H1 (cell line): Measurements from ENCODE around the gene ADARB2. TPM values are rescaled to one million over a fixed set of nuclear protein-coding genes. Genes with fewer than 3 reads are reported as not detected.

ENCODE experiments used
- CTCF ChIA-PET: fragments of 300-600 bp; sonication (Branson Sonifier 250); formaldehyde crosslinking; loops from one replicate; lab custom pipeline; 2021; ENCODE audit not compliant: partially characterized antibody; lab: Charles Lee
- POLR2A ChIA-PET: fragments of 300-600 bp; sonication (Branson Sonifier 250); formaldehyde crosslinking; loops from one replicate; lab custom pipeline; 2021; ENCODE audit warnings: inconsistent platforms; ENCODE audit not compliant: partially characterized antibody; lab: Charles Lee
- DNase-seq, 2 experiments: peaks; one replicate each; pipeline versions ENCODE4 v3.0.0 to v3.0.0-alpha.2; 2010 to 2022; ENCODE audit warnings: low spot score in 2 of 2, low read depth in 1 of 2, mixed read lengths in 1 of 2
- FAIRE-seq: peaks from 2 replicates; lab custom pipeline; 2011; peaks lifted over from hg19 to GRCh38; lab: Jason Lieb, UNC
- H2AFZ ChIP-seq: 2 replicates; pipeline ENCODE4 v1.8.1; 2012; ENCODE audit warnings: low read length, inconsistent platforms
- H2AK5ac ChIP-seq: 2 replicates; pipeline ENCODE4 v1.6.1; 2013; ENCODE audit warnings: low read depth, low read length
- H2BK120ac ChIP-seq: replicated peaks from 2 replicates; pipeline ENCODE3; 2013; ENCODE audit warnings: low read depth, low read length, inconsistent platforms
- H2BK12ac ChIP-seq: 2 replicates; pipeline ENCODE4 v1.6.1; 2013; ENCODE audit warnings: low read depth, low read length
- H2BK15ac ChIP-seq: 2 replicates; pipeline ENCODE4 v1.6.1; 2013; ENCODE audit warnings: low read length
- H2BK20ac ChIP-seq: 2 replicates; pipeline ENCODE4 v1.6.1; 2013; ENCODE audit warnings: low read length
- H2BK5ac ChIP-seq: 2 replicates; pipeline ENCODE4 v1.6.1; 2013; ENCODE audit warnings: low read depth, low read length
- H3K14ac ChIP-seq: 2 replicates; pipeline ENCODE4 v1.6.1; 2013; ENCODE audit warnings: inconsistent platforms; ENCODE audit not compliant: insufficient read length
- H3K18ac ChIP-seq: 2 replicates; pipeline ENCODE4 v1.6.1; 2013; ENCODE audit warnings: low read length; ENCODE audit errors: extremely low read depth
- H3K23ac ChIP-seq: 2 replicates; pipeline ENCODE4 v1.6.1; 2013; ENCODE audit warnings: inconsistent platforms; ENCODE audit not compliant: insufficient read length
- H3K23me2 ChIP-seq: 2 replicates; pipeline ENCODE4 v1.6.1; 2013; ENCODE audit warnings: low read depth, low read length
- H3K27ac ChIP-seq: 2 replicates; pipeline ENCODE4 v1.6.1; 2011; ENCODE audit warnings: low read depth, low read length, inconsistent platforms
- H3K27me3 ChIP-seq, 4 experiments: replicated peaks in 1 of 4; 1 replicate in 1 of 4; 2 replicates in 3 of 4; pipeline versions ENCODE4 v1.6.1 to v1.8.1; 2011 to 2013; ENCODE audit warnings: low read length in 3 of 4, mild to moderate bottlenecking in 3 of 4, inconsistent platforms in 2 of 4, mixed read lengths in 2 of 4, moderate library complexity in 1 of 4; ENCODE audit not compliant: control insufficient read depth in 3 of 4, insufficient read depth in 3 of 4; ENCODE audit errors: extremely low read depth in 1 of 4
- H3K36me3 ChIP-seq, 4 experiments: 2 replicates each; pipeline versions ENCODE4 v1.6.1 to v1.8.1; 2011 to 2013; ENCODE audit warnings: mild to moderate bottlenecking in 4 of 4, low read length in 3 of 4, moderate library complexity in 2 of 4, control low read depth in 1 of 4, inconsistent platforms in 1 of 4; ENCODE audit not compliant: insufficient read depth in 4 of 4, control insufficient read depth in 2 of 4
- H3K4ac ChIP-seq: replicated peaks from 2 replicates; pipeline ENCODE3; 2013; ENCODE audit warnings: low read length, low read depth, mixed read lengths, inconsistent platforms; ENCODE audit not compliant: insufficient read length
- H3K4me1 ChIP-seq, 4 experiments: replicated peaks in 1 of 4; 1 replicate in 1 of 4; 2 replicates in 3 of 4; pipeline versions ENCODE4 v1.6.1 to v1.8.1; 2011 to 2013; ENCODE audit warnings: low read length in 3 of 4, inconsistent platforms in 2 of 4, mixed read lengths in 1 of 4; ENCODE audit not compliant: insufficient read depth in 4 of 4, control insufficient read depth in 3 of 4
- H3K4me2 ChIP-seq, 2 experiments: 2 replicates each; pipeline versions ENCODE4 v1.6.1 to v1.8.1; 2011 to 2013; ENCODE audit warnings: low read depth in 2 of 2, low read length in 2 of 2, control low read depth in 1 of 2, inconsistent platforms in 1 of 2, mild to moderate bottlenecking in 1 of 2; ENCODE audit not compliant: insufficient read depth in 1 of 2
- H3K4me3 ChIP-seq, 4 experiments: fragments of 200-600, 300-600 bp in 1 of 4; sonication (generic), shearing (Covaris generic), sonication (Bioruptor Twin) in 1 of 4; 2 replicates each; pipeline versions ENCODE4 v1.5.1 to v1.8.1; 2011 to 2016; ENCODE audit warnings: low read length in 4 of 4, low read depth in 3 of 4, control low read depth in 2 of 4, inconsistent platforms in 2 of 4, mild to moderate bottlenecking in 2 of 4, mixed read lengths in 1 of 4, moderate library complexity in 1 of 4; ENCODE audit not compliant: insufficient read depth in 2 of 4; ENCODE audit errors: extremely low read depth in 1 of 4
- H3K56ac ChIP-seq: replicated peaks from 2 replicates; pipeline ENCODE3; 2013; ENCODE audit warnings: low read depth, mild to moderate bottlenecking, mixed read lengths, low read length, inconsistent platforms; ENCODE audit not compliant: insufficient read length
- H3K79me1 ChIP-seq: 2 replicates; pipeline ENCODE4 v1.6.1; 2013; ENCODE audit warnings: low read depth, low read length, control low read depth
- H3K79me2 ChIP-seq, 2 experiments: 2 replicates each; pipeline versions ENCODE4 v1.6.1 to v1.8.1; 2012 to 2013; ENCODE audit warnings: low read length in 2 of 2, mild to moderate bottlenecking in 2 of 2, inconsistent platforms in 1 of 2; ENCODE audit not compliant: insufficient read depth in 2 of 2, control insufficient read depth in 1 of 2
- H3K9ac ChIP-seq, 4 experiments: replicated peaks in 1 of 4; 1 replicate in 1 of 4; 2 replicates in 3 of 4; pipeline versions ENCODE4 v1.6.1 to v1.8.1; 2011 to 2013; ENCODE audit warnings: low read depth in 3 of 4, low read length in 3 of 4, control low read depth in 2 of 4, mild to moderate bottlenecking in 2 of 4, moderate library complexity in 2 of 4, inconsistent platforms in 1 of 4; ENCODE audit errors: extremely low read depth in 1 of 4
- H3K9me3 ChIP-seq, 2 experiments: 2 replicates each; pipeline versions ENCODE4 v1.6.1 to v1.8.1; 2012 to 2013; ENCODE audit warnings: mild to moderate bottlenecking in 2 of 2, moderate library complexity in 2 of 2, control low read depth in 1 of 2, inconsistent platforms in 1 of 2, low read depth in 1 of 2, low read length in 1 of 2, mixed read lengths in 1 of 2; ENCODE audit not compliant: insufficient read depth in 2 of 2
- H4K20me1 ChIP-seq, 2 experiments: replicated peaks in 1 of 2; 2 replicates each; pipeline versions ENCODE3 to v1.8.1; 2011 to 2013; ENCODE audit warnings: inconsistent platforms in 2 of 2, low read length in 2 of 2, mild to moderate bottlenecking in 1 of 2; ENCODE audit not compliant: insufficient read depth in 2 of 2, control insufficient read depth in 1 of 2
- H4K5ac ChIP-seq: 2 replicates; pipeline ENCODE4 v1.6.1; 2013; ENCODE audit warnings: low read length, low read depth, mixed read lengths, inconsistent platforms; ENCODE audit not compliant: insufficient read length
- H4K8ac ChIP-seq: 2 replicates; pipeline ENCODE4 v1.8.0; 2013; ENCODE audit warnings: mild to moderate bottlenecking, moderate library complexity, low read length, inconsistent platforms; ENCODE audit not compliant: insufficient read depth; ENCODE audit errors: extremely low read depth
- H4K91ac ChIP-seq: replicated peaks from 2 replicates; pipeline ENCODE3; 2013; ENCODE audit warnings: low read length, mixed read lengths, inconsistent platforms; ENCODE audit not compliant: insufficient read length
- SIN3A ChIP-seq, 2 experiments: IDR thresholded peaks in 1 of 2; conservative IDR thresholded peaks in 1 of 2; 2 replicates each; pipeline ENCODE4 v1.6.1; 2011 to 2012; ENCODE audit warnings: low read length in 2 of 2, improper control_type of control experiment in 1 of 2, low read depth in 1 of 2, mild to moderate bottlenecking in 1 of 2
- TAF7 ChIP-seq: optimal IDR thresholded peaks from 2 replicates; pipeline ENCODE3; 2011; ENCODE audit warnings: low read depth, mild to moderate bottlenecking, inconsistent platforms, low read length, moderate library complexity, borderline replicate concordance
- WGBS, 2 experiments: shearing (Covaris generic) in 1 of 2; methylation state at CpG; one replicate each; pipeline versions ENCODE4 v1.1.6 to v1.1.7; 2013 to 2015; ENCODE audit warnings: low lambda C conversion rate in 2 of 2, mixed read lengths in 2 of 2, inconsistent platforms in 1 of 2, low coverage in 1 of 2, missing lambda C conversion rate in 1 of 2; ENCODE audit not compliant: insufficient replicate concordance in 2 of 2, insufficient coverage in 1 of 2, insufficient read length in 1 of 2; ENCODE audit errors: extremely low coverage in 1 of 2, missing lambda C conversion rate in 1 of 2; 5-methylcytosine and 5-hydroxymethylcytosine counted together
- polyA plus RNA-seq, 7 experiments: library from polyadenylated mRNA; depleted of rRNA in 3 of 7; stranded (reverse) in 5 of 7; unstranded in 2 of 7; fragments of >200 nt in 5 of 7; fragments of 200-250 nt in 2 of 7; gene quantifications; 1 replicate in 5 of 7; 2 replicates in 1 of 7; 4 replicates in 1 of 7; pipeline versions ENCODE4 v1.2.1 to v1.2.3, GENCODE V29; 2011 to 2013; ENCODE audit warnings: missing spikeins in 2 of 7, mixed read lengths in 2 of 7
- total RNA-seq: library from RNA; stranded (reverse); fragmentation: NEBNext Ultra II Directional; extraction: Animal tissue kit (Norgen Biotek cat#: 25700); gene quantifications from 2 replicates; pipeline ENCODE4 v1.2.1, GENCODE V29; 2021

The ADARB2 gene
- total and polyA plus RNA-seq, 2 of the 8 experiments (the other 6 are each of a cell fraction or from before 2014, with no cell fraction given) = 2.2 to 2.8 TPM

DNA sequence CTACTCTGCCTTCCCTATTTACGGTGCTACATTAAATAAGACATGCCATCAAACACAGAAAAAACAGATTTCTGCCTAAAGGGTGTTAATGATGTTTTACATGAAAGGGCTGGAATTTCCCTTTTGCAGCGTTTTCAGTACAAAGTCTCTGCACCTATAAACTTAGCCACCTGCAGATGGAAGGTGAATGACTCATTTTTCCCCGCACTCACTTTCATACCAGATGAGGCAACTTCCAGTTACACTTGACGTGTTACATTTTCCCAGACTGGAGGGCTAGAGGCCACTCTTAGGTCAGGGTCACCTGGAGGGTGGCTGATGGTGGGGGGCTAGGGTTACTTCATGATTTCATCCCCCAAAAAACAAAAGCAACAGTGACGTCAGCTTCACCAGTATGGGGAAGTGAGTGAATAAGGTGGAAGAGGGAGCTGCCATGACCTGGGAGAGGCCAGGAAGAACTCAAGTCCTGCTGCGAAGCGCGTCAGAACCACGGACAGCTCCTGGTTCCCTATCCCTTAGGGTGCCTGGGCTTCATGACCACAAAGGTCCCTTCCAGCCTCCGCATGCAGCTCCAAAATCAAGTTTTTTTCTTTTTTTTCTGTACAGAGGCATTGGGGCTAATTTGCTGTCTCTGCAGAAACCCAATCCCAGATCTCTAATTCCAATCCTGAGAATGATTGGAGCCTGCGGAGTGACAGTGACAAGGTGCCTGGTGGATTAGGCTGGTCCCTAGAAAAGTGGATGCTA is 94.0 kb downstream of the ADARB2 start:
- Histone ChIP-seq H3K4me2 (no peak overlapping the region), H2AFZ (no peak overlapping the region), H2AK5ac (no peak overlapping the region), H2BK12ac (no peak overlapping the region), H3K23ac (no peak overlapping the region), H2BK15ac (no peak overlapping the region), H3K4me3 (no peak overlapping the region), H3K56ac (no peak overlapping the region), H3K23me2 (peaks cover 3% of the 10 kb centered on the region; the same call in 1 of the 2 replicates), H3K9ac (no peak overlapping the region), H2BK5ac (no peak overlapping the region), H3K9me3 (no peaks in the 10 kb centered on the region), H2BK120ac (no peak overlapping the region), H4K20me1 (peaks cover 0 to 5% of the 10 kb centered on the region in 2 experiments), H3K79me2 (no peaks in the 10 kb centered on the region), H3K4ac (no peak overlapping the region), H3K14ac (no peak overlapping the region), H3K18ac (no peak overlapping the region), H3K27me3 (no peaks in the 10 kb centered on the region), H4K91ac (no peak overlapping the region), H3K4me1 (no peaks in the 10 kb centered on the region), H3K79me1 (no peaks in the 10 kb centered on the region), H4K8ac (no peak overlapping the region), H3K27ac (no peak overlapping the region), H2BK20ac (no peak overlapping the region), H3K36me3 (no peaks in the 10 kb centered on the region), H4K5ac (no peak overlapping the region)
- TF ChIP-seq TAF7 (no peak), SIN3A (conservative IDR thresholded peaks at IDR 0.05 in 1 of 2, IDR thresholded peaks at IDR 0.05 in 1 of 2; ENCODE audit: low read depth in 1 of 2, low read length in 2 of 2) (peak in 1 of 2 experiments; percentile 64; a peak in 1 of 4 replicates)
- ChIA-PET CTCF (interaction anchor here (1.1 to 1.3 kb wide), 2 partner anchors 14 to 36 kb away, joined by 3 to 5 read pairs; no protein-coding TSS in a partner anchor), POLR2A (no interaction called here)
- FAIRE-seq (peak; percentile 58), DNase-seq (peak; percentile 29 to 80)
- WGBS, 2 experiments = 51% methylated on average over 11 of the region's 11 CpGs; no CpG with 5 or more reads in 1 of the 2 experiments
